ENCODE results near the gene TNPO1. TPM values are rescaled to one million over a fixed set of nuclear protein-coding genes. Genes with fewer than 3 reads are reported as not detected.
A peak's percentile ranks its signal among the peaks of the same experiment; 100 is the strongest.

Gene TNPO1
- total RNA-seq, 1 experiment from 2014 or later, result 127 TPM

- peak; percentile 56 for DNase-seq (ENCODE audit: low read depth)
Measured at GRCh38 chr5:72818866-72819534, 2.5 kb downstream of the TNPO1 start.

- DNase-seq (ENCODE audit: low read depth), result no peak
Measured at GRCh38 chr5:72821776-72822175, 5.3 kb downstream of the TNPO1 start.

- DNase-seq (ENCODE audit: low read depth), result peak; percentile 15
Measured at GRCh38 chr5:72822944-72823343, 6.5 kb downstream of the TNPO1 start.

GRCh38 chr5:72829707-72830106 lies 13.2 kb downstream of the TNPO1 start:
- no peak for DNase-seq (ENCODE audit: low read depth)

GRCh38 chr5:72830362-72830761 lies 13.9 kb downstream of the TNPO1 start:
- no peak for DNase-seq (ENCODE audit: low read depth)

- no peak for DNase-seq (ENCODE audit: low read depth)
Measured at GRCh38 chr5:72831685-72832084, 15.2 kb downstream of the TNPO1 start.

- DNase-seq (ENCODE audit: low read depth), result no peak
Measured at GRCh38 chr5:72834924-72835323, 18.5 kb downstream of the TNPO1 start.

- DNase-seq (ENCODE audit: low read depth), result no peak
Measured at GRCh38 chr5:72835633-72836032, 19.2 kb downstream of the TNPO1 start.

GRCh38 chr5:72836810-72837209 lies 20.3 kb downstream of the TNPO1 start:
- DNase-seq (ENCODE audit: low read depth), result no peak

- DNase-seq (ENCODE audit: low read depth), result no peak
Measured at GRCh38 chr5:72837524-72838096, 21.1 kb downstream of the TNPO1 start.

GRCh38 chr5:72840041-72840440 lies 23.6 kb downstream of the TNPO1 start:
- DNase-seq (ENCODE audit: low read depth), result no peak

GRCh38 chr5:72841756-72842535 lies 25.5 kb downstream of the TNPO1 start:
- DNase-seq (ENCODE audit: low read depth), result peak; percentile 21

- DNase-seq (ENCODE audit: low read depth), result peak; percentile 49
Measured at GRCh38 chr5:72842816-72843215, 26.4 kb downstream of the TNPO1 start.

GRCh38 chr5:72844218-72844603 lies 27.8 kb downstream of the TNPO1 start:
- DNase-seq (ENCODE audit: low read depth), result no peak

- DNase-seq (ENCODE audit: low read depth), result no peak
Measured at GRCh38 chr5:72845889-72846288, 29.4 kb downstream of the TNPO1 start.

- DNase-seq (ENCODE audit: low read depth), result no peak
Measured at GRCh38 chr5:72846483-72846882, 30.0 kb downstream of the TNPO1 start.

GRCh38 chr5:72847439-72847838 lies 31.0 kb downstream of the TNPO1 start:
- DNase-seq (ENCODE audit: low read depth), result no peak

- DNase-seq (ENCODE audit: low read depth), result peak; percentile 86
Measured at GRCh38 chr5:72847989-72848473, 31.6 kb downstream of the TNPO1 start.

- DNase-seq (ENCODE audit: low read depth), result peak; percentile 33
Measured at GRCh38 chr5:72848474-72849428, 32.3 kb downstream of the TNPO1 start.

GRCh38 chr5:72849546-72849945 lies 33.1 kb downstream of the TNPO1 start:
- DNase-seq (ENCODE audit: low read depth), result no peak

GRCh38 chr5:72850113-72850512 lies 33.7 kb downstream of the TNPO1 start:
- no peak for DNase-seq (ENCODE audit: low read depth)

GRCh38 chr5:72852356-72852755 lies 35.9 kb downstream of the TNPO1 start:
- no peak for DNase-seq (ENCODE audit: low read depth)
